G401 (cell line): Measurements from ENCODE around the gene ATF1. TPM values are rescaled to one million over a fixed set of nuclear protein-coding genes. Genes with fewer than 3 reads are reported as not detected.
A peak's percentile ranks its signal among the peaks of the same experiment; 100 is the strongest.
"Not testable (repeated sequence)": the region's sequence is repeated elsewhere in the genome, so short reads cannot be mapped to it uniquely, and the experiment has no call there.

Source experiments
- DNase-seq: peaks from one replicate; pipeline ENCODE4 v3.0.0-alpha.2; 2015; ENCODE audit warnings: low spot score
- in situ Hi-C: cut with HindIII; loops from 2 replicates; pipeline ENCODE4 v1.10.0; 2016; ENCODE audit warnings: low sequenced_read_pairs, mixed read lengths
- total RNA-seq: library from RNA; depleted of rRNA; stranded (reverse); fragments of >200 nt; shearing (Covaris generic); gene quantifications from 2 replicates; pipeline ENCODE4 v1.2.3, GENCODE V29; 2014

ATF1 gene
- total RNA-seq, 1 experiment from 2014 or later, result 48.3 TPM

DNA sequence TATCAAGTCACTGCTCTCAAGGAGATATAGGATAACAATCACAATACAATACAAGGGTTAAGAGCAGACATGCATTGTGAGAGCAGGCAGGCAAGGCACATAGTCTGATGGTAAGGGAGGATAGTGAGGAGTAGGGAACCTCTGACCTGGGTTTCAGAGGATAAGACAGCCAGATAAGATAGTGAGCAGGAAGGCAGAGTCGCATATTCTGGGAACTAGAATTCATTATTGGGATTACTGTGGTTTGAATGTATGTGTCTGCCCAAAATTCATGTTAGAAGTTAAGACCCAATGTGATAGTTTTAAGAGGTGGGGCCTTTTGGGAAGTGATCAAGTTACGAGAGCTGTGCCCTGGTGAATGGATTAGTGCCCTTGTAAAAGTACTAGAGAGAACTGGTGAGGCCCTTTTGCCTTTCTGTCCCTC lies 14.4 kb upstream of the ATF1 start:
- in situ Hi-C loops, result no loop called here
- DNase-seq, result no peak

- DNase-seq, result no peak
- in situ Hi-C loops, result no loop called here
These were observed 13.5 kb upstream of the ATF1 start for GRCh38 chr12:50750366-50750765.

DNA sequence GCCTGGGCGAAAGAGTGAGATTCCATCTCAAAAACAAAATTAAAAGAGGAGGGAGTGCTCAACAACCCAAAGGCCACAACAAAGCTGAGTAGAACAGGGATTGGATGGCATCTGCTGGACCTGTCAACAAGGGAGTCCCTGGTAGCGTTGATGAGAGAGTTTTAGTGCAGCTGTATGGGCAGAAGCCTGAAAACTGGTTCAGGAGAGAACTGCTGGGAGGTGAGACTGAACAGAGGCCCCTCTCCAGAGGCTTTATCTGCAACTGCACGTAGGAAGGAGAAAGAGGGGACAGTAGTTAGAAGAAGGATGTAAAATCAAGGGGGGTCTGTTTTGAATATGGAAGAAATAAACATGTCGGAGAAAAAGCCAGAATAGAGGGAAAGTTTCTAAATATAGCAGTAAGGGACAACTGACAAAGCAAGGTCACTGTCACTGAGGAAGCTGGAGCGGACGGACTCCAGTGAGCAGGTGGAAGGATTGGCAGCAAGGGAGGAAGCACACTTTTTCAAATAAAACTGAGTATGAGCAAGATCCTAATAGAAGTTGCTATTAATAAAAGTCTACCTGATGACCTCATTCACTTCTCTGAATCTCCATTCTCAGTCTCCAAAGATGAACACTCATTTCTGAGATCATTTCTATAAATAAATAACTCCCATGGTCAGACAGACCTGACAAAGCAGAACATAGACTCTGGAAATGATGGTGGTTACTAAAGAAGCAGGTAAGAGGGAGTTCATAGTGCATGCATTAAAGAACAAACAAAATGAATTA lies 11.8 kb upstream of the ATF1 start:
- DNase-seq, result peak; percentile 67
- in situ Hi-C loops, result no loop called here

GRCh38 chr12:50753232-50753769 lies 10.6 kb upstream of the ATF1 start:
- in situ Hi-C loops, result no loop called here
- no peak for DNase-seq

DNA sequence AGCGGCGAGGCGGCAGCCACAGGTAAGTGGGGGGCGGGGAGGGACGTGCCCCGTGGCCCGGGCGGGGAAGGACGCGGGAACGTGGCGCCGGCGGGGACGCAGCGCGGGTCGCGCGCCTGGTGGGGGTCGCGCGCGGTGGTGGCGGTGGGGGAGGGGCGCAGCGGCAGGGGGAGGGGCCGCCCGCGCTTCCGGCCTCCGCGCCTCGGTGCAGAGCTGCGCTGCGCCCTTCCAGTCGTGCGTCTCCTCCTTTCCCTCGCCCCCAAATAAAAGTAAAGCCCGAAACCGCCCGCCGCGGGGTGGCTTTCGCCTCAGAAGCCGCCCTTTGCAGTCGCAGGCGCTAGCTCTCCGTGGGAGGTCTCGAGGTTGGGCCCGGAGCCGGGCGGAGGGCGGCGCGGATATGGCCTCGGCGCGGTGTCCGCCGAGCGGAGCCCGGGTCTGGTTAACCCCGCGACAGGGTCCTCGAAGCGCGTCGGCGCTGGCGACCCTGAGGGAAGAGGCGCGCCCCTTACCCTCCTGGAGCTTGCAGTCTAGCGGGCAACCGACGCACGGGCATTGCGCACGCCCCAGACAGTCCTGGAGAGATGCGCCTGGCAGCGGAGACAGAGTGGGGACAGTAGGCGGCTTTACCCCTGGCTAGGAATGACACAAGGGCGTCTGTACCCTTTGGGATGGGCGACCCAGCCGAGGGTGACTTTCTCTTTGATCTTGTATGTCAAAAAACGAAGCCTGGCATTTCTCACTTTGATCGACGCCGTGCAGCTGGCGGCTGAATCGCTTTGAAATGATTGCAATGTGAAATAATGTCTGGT lies 589 bp downstream of the ATF1 start:
- in situ Hi-C loops, result no loop called here
- peak; percentile 48 for DNase-seq

DNA sequence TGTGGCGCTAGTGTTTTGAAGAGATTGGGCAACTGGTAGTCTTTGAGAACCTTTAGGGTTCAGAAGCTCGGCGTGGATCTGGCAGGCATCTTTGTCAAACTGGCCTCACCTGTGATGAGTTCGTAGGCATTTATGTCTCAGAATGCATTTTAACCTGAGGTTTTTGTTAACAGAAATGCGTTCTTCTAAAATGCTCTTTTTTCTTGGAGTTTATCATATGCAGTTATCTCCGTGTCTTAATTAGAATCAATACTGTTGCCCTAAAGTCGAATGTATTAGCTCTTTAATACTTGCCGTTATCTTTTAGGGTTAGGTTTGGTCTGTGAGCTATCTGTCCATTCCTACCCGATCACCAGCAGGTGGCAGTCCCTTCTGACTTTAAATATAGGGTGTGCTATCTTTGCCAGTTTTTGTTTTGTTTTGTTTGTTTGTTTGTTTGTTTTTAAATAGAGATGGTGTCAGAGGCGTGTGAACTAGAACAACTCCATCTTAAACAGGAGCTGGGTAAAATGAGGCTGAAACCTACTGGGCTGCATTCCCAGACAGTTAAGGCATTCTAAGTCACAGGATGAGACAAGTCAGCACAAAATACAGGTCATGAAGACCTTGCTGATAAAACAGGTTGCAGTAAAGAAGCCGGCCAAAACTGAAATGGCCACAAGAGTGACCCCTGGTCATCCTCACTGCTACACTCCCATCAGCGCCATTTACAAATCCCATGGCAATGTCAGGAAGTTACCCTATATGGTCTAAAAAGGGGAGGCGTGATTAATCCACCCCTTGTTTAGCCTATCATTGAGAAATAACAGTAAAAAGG lies 1.4 kb downstream of the ATF1 start:
- peak; percentile 80 for DNase-seq
- in situ Hi-C loops, result no loop called here

DNA sequence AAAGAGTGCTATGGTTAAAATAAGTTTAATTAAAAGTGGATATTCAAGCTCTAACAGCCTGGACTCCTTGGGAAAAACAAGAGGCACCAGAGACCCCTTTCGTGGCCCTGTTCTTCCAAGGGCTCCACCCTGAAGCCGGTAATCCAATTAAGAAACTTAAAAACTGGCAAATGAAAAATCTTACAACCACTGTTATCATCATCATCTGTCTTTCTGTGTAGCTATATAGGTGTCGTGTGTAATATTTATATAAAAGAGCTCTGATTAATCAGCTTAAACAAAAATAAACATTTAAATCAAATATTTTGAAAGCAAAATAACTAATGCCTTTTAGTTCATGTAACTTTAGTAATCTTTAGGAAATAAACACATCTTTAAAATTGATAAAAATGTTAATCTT lies 4.5 kb downstream of the ATF1 start:
- in situ Hi-C loops, result no loop called here
- no peak for DNase-seq

DNA sequence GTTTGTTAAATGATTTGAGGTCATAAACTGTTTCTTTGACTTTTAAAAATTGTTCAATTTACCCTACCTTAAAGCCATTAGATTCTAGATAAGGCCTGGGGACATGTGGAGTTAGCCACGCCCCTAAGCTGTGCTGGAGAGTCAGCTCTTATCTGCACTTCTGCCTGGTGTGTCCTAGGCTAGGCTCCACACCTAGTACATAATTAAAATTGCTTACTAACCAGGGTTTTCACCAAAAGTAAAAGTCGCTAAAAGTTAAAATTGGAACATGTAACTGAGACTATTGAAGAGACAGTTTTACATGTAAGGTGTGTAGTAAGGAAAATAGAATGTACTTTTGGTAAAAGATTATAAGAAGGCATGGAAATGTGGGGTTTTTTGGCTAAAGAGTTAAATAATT lies 4.9 kb downstream of the ATF1 start:
- in situ Hi-C loops, DNase-seq: not testable (repeated sequence)

- in situ Hi-C loops, result no loop called here
- no peak for DNase-seq
These were observed 7.5 kb downstream of the ATF1 start for GRCh38 chr12:50771409-50771808.

DNA sequence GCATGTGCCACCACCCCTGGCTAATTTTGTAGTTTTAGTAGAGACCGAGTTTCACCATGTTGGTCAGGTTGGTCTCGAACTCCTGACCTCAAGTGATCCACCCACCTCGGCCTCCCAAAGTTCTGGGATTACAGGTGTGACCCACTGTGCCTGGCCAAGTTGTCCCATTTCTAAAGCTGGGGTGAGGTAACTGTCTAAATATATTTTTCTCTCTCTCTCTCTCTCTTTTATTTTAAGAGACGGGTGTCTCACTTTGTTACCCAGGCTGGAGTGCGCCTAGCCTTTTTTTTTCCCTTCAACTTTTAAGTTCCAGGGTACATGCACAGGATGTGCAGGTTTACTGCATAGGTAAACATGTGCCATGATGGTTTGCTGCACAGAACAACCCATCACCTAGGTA lies 8.6 kb downstream of the ATF1 start:
- in situ Hi-C loops, result no loop called here
- DNase-seq, result no peak

GRCh38 chr12:50772877-50773276 lies 9.0 kb downstream of the ATF1 start:
- in situ Hi-C loops, result no loop called here
- no peak for DNase-seq

- in situ Hi-C loops, result no loop called here
- no peak for DNase-seq
These were observed 11.3 kb downstream of the ATF1 start for GRCh38 chr12:50775251-50775650.

DNA sequence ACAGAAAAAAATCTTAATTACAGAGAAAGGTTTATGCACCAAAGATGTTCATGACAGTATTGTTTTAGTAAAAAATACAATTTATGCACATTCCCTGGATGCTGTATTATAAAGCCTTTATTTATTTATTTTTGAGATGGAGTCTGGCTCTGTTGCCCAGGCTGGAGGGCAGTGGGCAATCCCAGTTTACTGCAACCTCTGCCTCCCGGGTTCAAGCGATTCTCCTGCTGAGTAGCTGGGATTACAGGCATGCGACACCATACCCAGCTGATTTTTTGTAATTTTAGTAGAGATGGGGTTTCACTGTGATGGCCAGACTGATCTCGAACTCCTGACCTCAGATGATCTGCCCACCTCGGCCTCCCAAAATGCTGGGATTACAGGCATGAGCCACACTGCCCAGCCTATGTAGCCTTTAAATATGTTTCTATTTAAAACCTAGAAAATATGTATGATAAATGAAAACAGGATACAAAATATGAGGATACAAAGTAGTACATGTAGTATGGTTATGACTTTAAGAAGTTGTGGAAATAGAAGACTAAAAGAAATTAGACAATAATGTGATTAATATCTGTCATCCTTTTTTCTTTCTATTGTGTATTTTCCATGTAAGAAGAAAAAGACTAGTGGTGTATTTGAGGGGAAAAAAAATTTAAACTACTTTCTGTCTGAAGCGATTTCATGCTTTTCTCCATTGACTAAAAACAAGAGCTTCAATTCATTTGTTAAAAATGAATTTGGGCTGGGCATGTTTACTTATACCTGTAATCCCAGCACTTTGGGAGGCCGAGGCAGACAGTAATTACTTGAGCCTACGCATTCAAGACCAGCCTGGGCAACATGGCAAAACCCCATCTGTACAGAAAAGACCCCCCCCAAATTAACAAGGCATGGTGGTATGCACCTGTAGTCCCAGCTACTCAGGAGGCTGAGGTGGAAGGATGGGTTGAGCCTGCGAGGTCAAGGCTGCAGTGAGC lies 13.1 kb downstream of the ATF1 start:
- in situ Hi-C loops, result no loop called here
- no peak for DNase-seq

DNA sequence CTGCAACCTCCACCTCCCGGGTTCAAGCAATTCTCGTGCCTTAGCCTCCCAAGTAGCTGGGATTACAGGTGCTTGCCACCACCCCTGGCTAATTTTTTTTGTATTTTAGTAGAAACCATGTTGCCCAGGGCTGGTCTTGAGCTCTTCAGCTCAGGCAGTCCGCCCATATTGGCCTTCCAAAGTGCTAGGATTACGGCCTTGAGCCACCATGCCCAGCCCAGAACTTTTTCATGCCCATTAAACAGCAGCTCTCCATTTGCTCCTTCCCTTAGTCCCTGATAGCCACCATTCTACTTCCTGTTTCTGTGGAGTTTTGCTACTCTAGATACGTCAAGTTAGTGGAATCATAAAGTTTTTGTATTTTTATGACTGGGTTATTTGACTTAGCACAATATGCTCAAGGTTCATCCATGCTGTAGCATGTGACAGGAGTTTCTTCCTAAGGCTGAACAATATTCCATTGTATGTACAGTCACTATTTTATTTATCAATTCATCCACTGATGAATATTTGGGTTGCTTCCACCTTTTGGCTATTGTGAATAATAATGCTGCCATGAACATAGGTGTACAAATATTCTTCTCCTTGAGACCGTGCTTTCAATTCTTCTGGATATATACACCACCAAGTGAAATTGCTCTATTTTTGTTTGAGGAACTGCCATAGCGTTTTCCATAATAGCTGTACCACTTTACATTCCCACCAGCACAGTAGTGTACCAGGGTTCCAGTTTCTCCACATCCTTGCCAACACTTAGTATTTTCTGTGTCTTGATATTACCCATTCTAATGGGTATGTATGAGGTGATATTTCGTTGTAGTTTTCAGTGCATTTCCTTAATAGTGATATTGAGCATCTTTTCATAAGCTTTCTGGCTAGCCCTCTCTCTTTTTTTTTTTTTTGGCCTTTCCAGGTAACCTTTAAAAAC lies 15.0 kb downstream of the ATF1 start:
- DNase-seq, result no peak
- in situ Hi-C loops, result no loop called here

- no peak for DNase-seq
- in situ Hi-C loops, result no loop called here
These were observed 16.1 kb downstream of the ATF1 start for GRCh38 chr12:50780013-50780412.

- in situ Hi-C loops, result no loop called here
- no peak for DNase-seq
These were observed 20.6 kb downstream of the ATF1 start for GRCh38 chr12:50784501-50784900.

DNA sequence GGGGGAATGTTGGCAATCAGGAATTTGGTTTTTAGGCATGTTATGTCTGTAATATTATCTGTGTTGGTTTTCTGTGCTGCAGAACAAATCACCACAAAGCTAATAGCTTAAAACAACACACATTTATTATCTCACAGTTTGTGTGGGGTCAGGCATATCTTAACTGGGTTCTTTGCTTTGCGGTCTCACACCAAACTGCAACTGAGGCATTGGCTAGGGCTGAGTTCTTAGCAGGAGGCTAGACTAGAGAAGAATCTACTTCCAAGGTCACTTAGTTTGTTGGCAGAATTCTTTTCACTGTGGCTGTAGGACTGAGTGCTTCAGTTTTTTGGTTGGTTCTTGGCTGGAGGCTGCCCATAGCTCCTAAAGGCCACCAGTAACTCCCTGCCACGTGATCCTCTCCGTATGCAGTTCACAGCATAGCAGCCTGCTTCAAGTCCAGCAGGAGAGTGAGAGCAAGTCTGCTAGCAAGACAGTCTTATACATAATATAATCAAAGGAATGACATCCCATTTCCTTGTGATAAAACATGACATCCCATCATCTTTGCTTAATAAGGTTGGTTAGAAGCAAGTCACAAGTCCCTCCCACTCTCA lies 21.6 kb downstream of the ATF1 start:
- DNase-seq, result no peak

More for the DNA sequence above, 21.6 kb downstream of the ATF1 start:
- in situ Hi-C loops, result no loop called here
